Left ventricle myocardium inferior (tissue), 1 donor: ENCODE data around the gene AHNAK. TPM values are rescaled to one million over a fixed set of nuclear protein-coding genes. Genes with fewer than 3 reads are reported as not detected.

Experiments
- DNase-seq: peaks from one replicate; pipeline ENCODE4 v3.0.0-alpha.2; 2020
- H3K27ac ChIP-seq: fragments of 200-600 bp; replicated peaks from 2 replicates; pipeline ENCODE4 v1.8.0; 2021
- H3K27me3 ChIP-seq: fragments of 200-600 bp; 2 replicates; pipeline ENCODE4 v1.8.0; 2021; ENCODE audit warnings: low read depth
- H3K36me3 ChIP-seq: fragments of 200-600 bp; 2 replicates; pipeline ENCODE4 v1.8.0; 2021
- H3K4me1 ChIP-seq: fragments of 200-600 bp; 2 replicates; pipeline ENCODE4 v1.8.0; 2021
- H3K4me3 ChIP-seq: fragments of 200-600 bp; 2 replicates; pipeline ENCODE4 v1.8.0; 2021; ENCODE audit warnings: mild to moderate bottlenecking, moderate library complexity
- H3K9me3 ChIP-seq: fragments of 200-600 bp; replicated peaks from 2 replicates; pipeline ENCODE4 v1.8.0; 2021
- intact Hi-C: fragments of 100-400 bp; cut with micrococcal nuclease; formaldehyde crosslinking; loops from one replicate; pipeline ENCODE4 v1.11.0; 2022
- total RNA-seq: library from RNA; stranded (reverse); fragmentation: NEBNext Ultra II Directional; extraction: Animal tissue kit (Norgen Biotek cat#: 25700); gene quantifications from one replicate; pipeline ENCODE4 v1.2.1, GENCODE V29; 2021
- TF ChIP-seq, protein P1 (sequence below): fragments of 200-600 bp; IDR thresholded peaks from 2 replicates; pipeline ENCODE4 v1.8.0; 2021; ENCODE audit warnings: antibody characterized with exemption, mild to moderate bottlenecking, borderline replicate concordance
- donor health status: DM: no; HTN: yes; CAD: no; lungs with severe emphysema.

The AHNAK gene
- total RNA-seq, 1 donor from 2014 or later = 290 TPM

DNA sequence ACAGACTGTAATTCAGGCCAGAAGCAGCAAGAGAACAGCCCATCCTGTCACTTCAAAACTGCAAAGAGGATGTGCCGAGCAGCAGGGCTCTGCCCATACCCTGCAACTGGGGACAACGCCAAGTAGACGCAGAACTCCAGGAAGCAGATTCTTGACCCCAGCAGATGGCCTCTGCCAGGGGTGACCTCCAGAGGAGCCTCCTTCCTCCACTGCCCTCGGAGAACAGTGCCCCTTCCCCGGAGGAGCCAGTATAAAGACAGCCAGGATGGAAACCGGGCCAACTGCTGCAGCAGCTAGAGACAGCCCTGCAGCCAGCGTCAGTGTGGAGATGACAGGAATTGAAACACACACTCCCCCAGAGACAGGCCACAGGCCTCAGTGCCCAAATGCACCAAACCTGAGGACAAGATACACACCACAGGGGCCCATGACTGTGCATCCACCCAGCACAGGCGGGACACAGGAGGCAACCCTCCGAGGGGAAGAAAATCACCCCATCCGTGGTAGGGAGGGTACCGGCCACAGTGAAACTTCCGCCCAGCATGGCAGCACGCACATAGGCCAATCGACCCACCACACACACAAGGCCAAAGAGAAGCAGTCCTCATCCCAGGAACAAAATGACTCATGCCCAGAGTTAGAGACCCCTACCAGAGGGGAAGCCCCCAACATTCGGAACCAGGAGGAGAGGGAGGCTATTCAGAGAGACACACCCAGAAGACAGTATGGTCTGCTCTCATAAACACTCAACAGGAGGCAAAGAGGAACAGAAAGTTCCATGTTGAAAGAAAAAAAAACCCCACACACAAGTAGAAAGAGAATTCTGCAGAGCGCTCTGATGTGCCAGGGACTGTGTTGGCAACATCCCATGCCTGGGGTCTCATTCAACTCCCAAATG is 5.6 kb downstream of the AHNAK start:
- intact Hi-C loops = loop anchor here (5.0 to 10.0 kb wide), 3 partner anchors 34 to 146 kb away; no protein-coding TSS in a partner anchor
- H3K27ac ChIP-seq = peak overlapping the region; percentile 100
- DNase-seq = peak; percentile 50
- peak overlapping the region; percentile 100 for H3K4me3 ChIP-seq
- peaks cover 100% of the 10 kb centered on the region for H3K4me1 ChIP-seq
- H3K9me3 ChIP-seq = no peaks in the 10 kb centered on the region
- TF ChIP-seq, protein P1, sequence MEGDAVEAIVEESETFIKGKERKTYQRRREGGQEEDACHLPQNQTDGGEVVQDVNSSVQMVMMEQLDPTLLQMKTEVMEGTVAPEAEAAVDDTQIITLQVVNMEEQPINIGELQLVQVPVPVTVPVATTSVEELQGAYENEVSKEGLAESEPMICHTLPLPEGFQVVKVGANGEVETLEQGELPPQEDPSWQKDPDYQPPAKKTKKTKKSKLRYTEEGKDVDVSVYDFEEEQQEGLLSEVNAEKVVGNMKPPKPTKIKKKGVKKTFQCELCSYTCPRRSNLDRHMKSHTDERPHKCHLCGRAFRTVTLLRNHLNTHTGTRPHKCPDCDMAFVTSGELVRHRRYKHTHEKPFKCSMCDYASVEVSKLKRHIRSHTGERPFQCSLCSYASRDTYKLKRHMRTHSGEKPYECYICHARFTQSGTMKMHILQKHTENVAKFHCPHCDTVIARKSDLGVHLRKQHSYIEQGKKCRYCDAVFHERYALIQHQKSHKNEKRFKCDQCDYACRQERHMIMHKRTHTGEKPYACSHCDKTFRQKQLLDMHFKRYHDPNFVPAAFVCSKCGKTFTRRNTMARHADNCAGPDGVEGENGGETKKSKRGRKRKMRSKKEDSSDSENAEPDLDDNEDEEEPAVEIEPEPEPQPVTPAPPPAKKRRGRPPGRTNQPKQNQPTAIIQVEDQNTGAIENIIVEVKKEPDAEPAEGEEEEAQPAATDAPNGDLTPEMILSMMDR = no peak
- no peaks in the 10 kb centered on the region for H3K27me3 ChIP-seq
- H3K36me3 ChIP-seq = peaks cover 2% of the 10 kb centered on the region

DNA sequence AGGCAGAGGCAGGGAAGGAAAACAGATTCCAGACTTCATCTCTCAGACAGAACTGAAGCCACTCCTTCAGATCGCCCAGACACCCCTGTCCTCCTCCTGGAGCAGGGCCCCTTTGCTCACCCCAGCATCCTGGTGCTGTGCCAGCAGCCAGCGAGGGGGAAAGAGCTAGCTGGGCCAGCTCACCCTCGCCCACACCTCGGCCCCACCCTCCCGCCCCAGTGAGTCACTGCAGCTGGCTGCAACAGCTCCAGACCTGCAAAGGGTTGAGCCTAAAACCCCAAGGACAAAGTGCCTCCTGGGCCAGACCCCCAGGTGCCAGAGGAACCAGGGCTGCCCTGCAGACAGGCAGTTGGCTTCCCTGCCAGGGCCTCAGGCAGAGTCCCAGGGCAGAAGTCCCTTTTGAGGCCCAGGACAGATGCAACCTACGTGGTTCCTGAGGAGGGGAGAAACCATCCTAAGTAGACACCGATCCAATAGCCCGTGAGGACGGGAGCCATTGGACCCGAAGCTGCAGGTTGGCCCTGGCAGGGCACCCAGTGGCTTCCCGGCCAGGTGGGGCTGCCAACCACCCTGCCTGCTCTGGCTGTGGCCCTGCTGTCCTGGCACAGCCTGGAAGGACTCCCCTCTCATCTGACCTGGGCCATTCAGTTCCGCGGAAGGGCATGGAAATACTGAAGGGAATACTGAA is 7.2 kb downstream of the AHNAK start:
- Histone ChIP-seq H3K27ac (peak overlapping the region; percentile 100), H3K27me3 (no peaks in the 10 kb centered on the region), H3K9me3 (no peaks in the 10 kb centered on the region), H3K4me1 (peaks cover 97% of the 10 kb centered on the region), H3K36me3 (peaks cover 19% of the 10 kb centered on the region), H3K4me3 (peak overlapping the region; percentile 100)
- intact Hi-C loops = no loop called here
- TF ChIP-seq, protein P1 = no peak
- peak; percentile 63 for DNase-seq

- Histone ChIP-seq H3K27me3 (no peaks in the 10 kb centered on the region), H3K9me3 (no peaks in the 10 kb centered on the region), H3K27ac (peak overlapping the region; percentile 100), H3K36me3 (peaks cover 26% of the 10 kb centered on the region), H3K4me1 (peaks cover 90% of the 10 kb centered on the region), H3K4me3 (peak overlapping the region; percentile 100)
- intact Hi-C loops = no loop called here
- no peak for DNase-seq
- TF ChIP-seq, protein P1 = no peak
These were observed 8.0 kb downstream of the AHNAK start for GRCh38 chr11:62538470-62539237.

DNA sequence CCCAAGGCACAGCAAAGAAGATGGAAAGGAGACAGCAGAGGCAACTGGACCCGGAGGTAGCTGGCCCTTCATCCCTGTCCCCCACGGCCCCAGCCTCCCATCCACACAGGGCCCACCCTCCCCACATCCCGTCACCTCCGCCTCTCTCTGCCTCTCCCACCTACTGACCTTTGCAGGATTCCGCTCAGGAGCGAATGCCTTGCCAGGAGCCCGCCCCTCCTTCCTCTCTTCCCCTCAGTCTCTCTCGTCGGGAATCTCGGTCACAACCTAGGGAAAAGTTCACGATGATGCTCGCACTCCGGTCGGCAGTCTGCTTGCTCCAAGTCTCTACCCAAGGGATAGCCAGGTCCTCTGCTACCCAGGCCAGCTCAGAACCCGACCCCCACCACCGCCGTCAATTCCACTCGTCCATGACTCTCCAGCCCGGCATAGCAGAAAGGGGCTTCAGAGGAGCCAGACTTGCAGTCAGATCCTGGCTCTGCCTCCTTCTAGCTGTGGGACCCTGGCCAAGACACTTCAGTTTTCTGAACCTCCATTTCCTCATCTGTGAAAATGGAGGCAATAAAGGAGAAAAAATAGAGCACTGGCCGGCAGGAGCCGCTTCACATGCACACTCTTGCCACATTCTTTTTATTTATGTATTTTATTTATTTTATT is 10.2 kb downstream of the AHNAK start:
- intact Hi-C loops = no loop called here
- Histone ChIP-seq H3K4me1 (peaks cover 70% of the 10 kb centered on the region), H3K36me3 (peaks cover 48% of the 10 kb centered on the region), H3K9me3 (no peaks in the 10 kb centered on the region), H3K27me3 (no peaks in the 10 kb centered on the region), H3K27ac (peak overlapping the region; percentile 100), H3K4me3 (peak overlapping the region; percentile 0)
- no peak for DNase-seq
- TF ChIP-seq, protein P1 = no peak

DNA sequence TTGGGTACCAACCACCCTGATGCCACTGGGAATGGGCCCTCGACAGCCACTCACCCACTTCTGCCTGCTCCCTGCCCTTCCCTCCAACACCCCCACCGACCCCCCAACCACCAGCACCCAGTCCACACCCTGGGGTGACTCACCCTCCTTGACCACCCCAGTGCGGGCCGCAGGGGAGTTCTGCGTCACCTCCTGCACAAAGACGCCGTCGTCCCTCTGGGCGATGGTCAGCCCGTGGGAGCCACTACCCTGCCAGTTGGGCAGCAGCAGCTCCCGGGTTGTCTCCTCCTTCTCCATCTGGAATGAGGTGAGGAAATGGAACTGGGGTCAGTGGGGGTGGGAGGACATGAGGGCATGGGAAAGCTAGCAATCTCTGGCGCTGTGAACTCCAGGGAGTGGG is 10.8 kb downstream of the AHNAK start:
- Histone ChIP-seq H3K4me1 (peaks cover 67% of the 10 kb centered on the region), H3K4me3 (no peak overlapping the region), H3K36me3 (peaks cover 54% of the 10 kb centered on the region), H3K27me3 (no peaks in the 10 kb centered on the region), H3K27ac (peak overlapping the region; percentile 100), H3K9me3 (no peaks in the 10 kb centered on the region)
- intact Hi-C loops = no loop called here
- TF ChIP-seq, protein P1 = no peak
- DNase-seq = no peak
